Measurements from ENCODE around the gene PUM2. TPM values are rescaled to one million over a fixed set of nuclear protein-coding genes. Genes with fewer than 3 reads are reported as not detected.
"Not testable (repeated sequence)": the region's sequence is repeated elsewhere in the genome, so short reads cannot be mapped to it uniquely, and the experiment has no call there.

PUM2 gene
- total RNA-seq, 2 experiments from 2014 or later = 78.4 to 112 TPM

DNA sequence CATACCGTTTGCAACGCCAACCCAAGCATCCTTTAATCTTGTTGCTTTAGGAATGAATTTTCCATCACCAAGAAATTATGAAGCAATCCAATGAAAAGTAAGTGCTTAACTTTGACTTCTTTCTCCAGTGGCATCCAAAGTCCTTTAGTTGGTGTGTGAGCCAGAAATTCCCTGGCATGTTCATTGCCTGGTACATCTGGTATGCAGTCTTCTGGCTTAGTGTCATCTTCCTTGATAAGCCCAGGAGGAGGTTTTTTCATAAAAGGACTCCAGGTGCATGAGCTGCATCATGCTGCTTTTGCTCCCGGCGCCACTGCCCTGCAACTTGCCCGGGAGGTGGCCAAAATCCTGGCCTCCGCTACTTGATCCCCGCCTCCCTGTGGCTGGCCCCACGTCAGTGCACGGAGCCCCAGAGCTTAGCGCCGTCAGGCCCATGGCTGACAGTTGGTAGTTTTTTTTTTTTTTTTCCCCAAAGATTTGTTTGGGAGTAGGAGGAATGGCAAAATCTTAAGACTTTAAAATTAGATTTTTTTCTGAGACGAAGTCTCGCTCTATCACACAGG is 58.7 kb downstream of the PUM2 start:
- no peak for ATAC-seq
- CTCF ChIA-PET = interaction anchor here (0.6 to 4.8 kb wide), 5 partner anchors 9 to 350 kb away, joined by 3 to 20 read pairs (median 4); no protein-coding TSS in a partner anchor
- Mint-ChIP-seq H3K27me3 (no peaks in the 10 kb centered on the region), H3K9me3 (ENCODE audit: low read depth) (no peaks in the 10 kb centered on the region), H3K4me3 (no peak overlapping the region), H3K36me3 (ENCODE audit: low read depth) (peaks cover 25% of the 10 kb centered on the region), H3K27ac (no peak overlapping the region), H3K4me1 (peaks cover 11% of the 10 kb centered on the region)
- POLR2A ChIA-PET = no interaction called here
- no peak for DNase-seq
- intact Hi-C loops (cut with DNase I, micrococcal nuclease) = no loop called here

- Mint-ChIP-seq H3K27me3 (no peaks in the 10 kb centered on the region), H3K4me3 (no peak overlapping the region), H3K9me3 (ENCODE audit: low read depth) (no peaks in the 10 kb centered on the region), H3K27ac (peak overlapping the region; percentile 4), H3K4me1 (peaks cover 9% of the 10 kb centered on the region), H3K36me3 (ENCODE audit: low read depth) (peaks cover 20% of the 10 kb centered on the region)
- intact Hi-C loops (cut with DNase I, micrococcal nuclease) = no loop called here
- ChIA-PET CTCF (interaction anchor here (0.6 to 2.2 kb wide), 9 partner anchors 8 to 351 kb away, joined by 3 to 8 read pairs (median 3); no protein-coding TSS in a partner anchor), POLR2A (interaction anchor here (0.7 kb wide), 1 partner anchor 58 kb away, joined by 3 read pairs; no protein-coding TSS in a partner anchor)
- peak; percentile 46 for DNase-seq
- ATAC-seq = peak; percentile 88
Measured at GRCh38 chr2:20291106-20291564, 59.5 kb downstream of the PUM2 start.

DNA sequence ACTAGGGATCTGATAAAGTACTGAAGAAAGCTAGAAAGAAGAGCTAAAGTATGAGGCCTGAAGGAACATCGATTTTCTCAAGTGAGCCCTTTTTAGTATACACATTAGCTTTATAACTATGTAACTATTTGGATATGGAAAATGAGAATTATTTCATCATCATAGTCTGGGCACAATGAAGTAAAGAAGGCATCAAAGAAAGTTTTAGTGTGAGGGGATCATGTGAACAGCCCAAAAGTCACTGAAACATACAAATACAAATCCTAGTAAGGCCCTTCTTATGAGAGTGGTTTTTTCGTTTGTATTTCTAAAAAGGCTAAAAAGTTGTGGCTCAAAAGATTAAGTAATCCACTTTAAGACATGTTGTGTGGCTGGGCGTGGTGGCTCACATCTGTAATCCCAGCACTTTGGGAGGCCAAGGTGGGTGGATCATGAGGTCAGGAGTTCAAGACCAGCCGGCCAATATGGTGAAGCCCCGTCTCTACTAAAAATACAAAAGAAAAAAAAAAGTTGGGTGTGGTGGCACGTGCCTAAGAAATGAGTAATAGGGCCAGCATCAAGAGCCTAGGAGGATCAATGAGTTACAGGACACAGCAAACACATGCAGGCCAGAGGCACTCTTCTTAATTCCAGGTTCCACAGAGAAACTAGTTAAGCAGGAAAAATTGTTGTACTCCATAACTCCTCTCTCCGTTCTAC is 61.9 kb downstream of the PUM2 start:
- ChIA-PET POLR2A (no interaction called here), CTCF (interaction anchor here (0.6 to 1.0 kb wide), 3 partner anchors 9 to 40 kb away, joined by 3 read pairs; no protein-coding TSS in a partner anchor)
- peaks cover 14% of the 10 kb centered on the region for H3K36me3 Mint-ChIP-seq (ENCODE audit: low read depth)
- peaks cover 6% of the 10 kb centered on the region for H3K4me1 Mint-ChIP-seq
- intact Hi-C loops (cut with DNase I, micrococcal nuclease) = loop anchor here in 1 of 2 experiments (2.0 kb wide), 1 partner anchor 16 kb away; no protein-coding TSS in a partner anchor
- no peak overlapping the region for H3K4me3 Mint-ChIP-seq
- H3K27me3 Mint-ChIP-seq = no peaks in the 10 kb centered on the region
- DNase-seq = no peak
- H3K9me3 Mint-ChIP-seq (ENCODE audit: low read depth) = no peaks in the 10 kb centered on the region
- no peak for ATAC-seq
- H3K27ac Mint-ChIP-seq = no peak overlapping the region

- CTCF ChIA-PET = interaction anchor here (0.6 to 2.2 kb wide), 5 partner anchors 8 to 356 kb away, joined by 3 to 8 read pairs (median 3); no protein-coding TSS in a partner anchor
- intact Hi-C loops (cut with DNase I, micrococcal nuclease) = no loop called here
- H3K36me3 Mint-ChIP-seq (ENCODE audit: low read depth) = peaks cover 28% of the 10 kb centered on the region
- no peaks in the 10 kb centered on the region for H3K9me3 Mint-ChIP-seq (ENCODE audit: low read depth)
- no peak for ATAC-seq
- POLR2A ChIA-PET = interaction anchor here (0.7 kb wide), 1 partner anchor 288 kb away, joined by 3 read pairs; no protein-coding TSS in a partner anchor
- H3K4me3 Mint-ChIP-seq = no peak overlapping the region
- no peaks in the 10 kb centered on the region for H3K27me3 Mint-ChIP-seq
- H3K27ac Mint-ChIP-seq = peak overlapping the region; percentile 27
- H3K4me1 Mint-ChIP-seq = peaks cover 4% of the 10 kb centered on the region
- no peak for DNase-seq
Measured at GRCh38 chr2:20282916-20283592, 67.6 kb downstream of the PUM2 start.

DNA sequence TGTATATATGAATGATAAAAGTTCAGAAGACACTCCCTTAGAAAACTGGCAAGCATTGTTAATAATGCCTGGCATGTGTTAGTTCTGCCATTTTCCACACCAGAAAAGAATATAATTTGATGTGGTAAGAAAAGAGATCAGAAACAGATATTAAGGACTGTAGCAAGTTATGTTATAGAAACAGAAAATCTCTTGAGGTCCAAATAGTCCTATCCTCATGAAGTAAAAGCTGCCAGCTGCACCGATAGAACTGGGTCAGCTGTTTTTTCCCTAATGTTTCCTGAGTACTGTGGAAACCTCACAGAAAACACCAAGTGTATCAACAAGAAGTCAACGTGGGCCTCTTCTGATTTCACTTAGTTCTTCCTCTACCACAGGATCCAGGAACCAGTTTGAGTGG is 68.8 kb downstream of the PUM2 start:
- DNase-seq (no peak), ATAC-seq (no peak)
- peaks cover 32% of the 10 kb centered on the region for H3K36me3 Mint-ChIP-seq (ENCODE audit: low read depth)
- no peaks in the 10 kb centered on the region for H3K9me3 Mint-ChIP-seq (ENCODE audit: low read depth)
- ChIA-PET CTCF (interaction anchor here (1.1 to 2.2 kb wide), 4 partner anchors 10 to 42 kb away, joined by 3 to 8 read pairs (median 6); no protein-coding TSS in a partner anchor), POLR2A (no interaction called here)
- no peak overlapping the region for H3K27ac Mint-ChIP-seq
- intact Hi-C loops (cut with DNase I, micrococcal nuclease) = no loop called here
- H3K27me3 Mint-ChIP-seq = no peaks in the 10 kb centered on the region
- H3K4me1 Mint-ChIP-seq = peaks cover 4% of the 10 kb centered on the region
- H3K4me3 Mint-ChIP-seq = no peak overlapping the region

DNA sequence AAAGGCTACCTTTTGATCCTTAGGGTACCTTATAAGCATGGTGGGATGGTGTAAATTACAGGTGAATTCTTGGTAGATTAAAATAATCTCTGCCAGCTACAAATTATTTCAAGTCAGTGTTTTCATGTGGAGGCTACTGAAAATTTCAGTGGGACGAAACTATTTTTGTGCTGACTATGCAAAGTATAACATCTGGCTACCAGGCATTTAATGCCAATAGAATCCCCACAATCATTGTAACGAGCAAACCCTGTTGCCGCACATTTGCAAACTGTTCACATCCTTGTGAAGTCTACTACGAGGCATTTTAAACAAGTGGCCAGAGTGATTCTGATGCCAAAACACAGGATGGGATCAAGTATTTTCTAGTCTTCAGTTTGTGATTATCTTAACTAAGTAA is 77.6 kb downstream of the PUM2 start:
- Mint-ChIP-seq H3K27me3 (no peaks in the 10 kb centered on the region), H3K27ac (no peak overlapping the region), H3K36me3 (ENCODE audit: low read depth) (peaks cover 26% of the 10 kb centered on the region), H3K9me3 (ENCODE audit: low read depth) (no peaks in the 10 kb centered on the region), H3K4me3 (no peak overlapping the region), H3K4me1 (no peaks in the 10 kb centered on the region)
- ATAC-seq = no peak
- ChIA-PET CTCF (no interaction called here), POLR2A (no interaction called here)
- intact Hi-C loops (cut with DNase I, micrococcal nuclease) = loop anchor here in 1 of 2 experiments (2.0 kb wide), 1 partner anchor 16 kb away; no protein-coding TSS in a partner anchor
- DNase-seq = no peak

- ATAC-seq; CTCF ChIA-PET; H3K9me3 Mint-ChIP-seq (ENCODE audit: low read depth); H3K4me1 Mint-ChIP-seq; intact Hi-C loops (cut with DNase I, micrococcal nuclease); H3K4me3 Mint-ChIP-seq; DNase-seq; POLR2A ChIA-PET; H3K27ac Mint-ChIP-seq; H3K27me3 Mint-ChIP-seq: not testable (repeated sequence)
- H3K36me3 Mint-ChIP-seq (ENCODE audit: low read depth) = peaks cover 32% of the 10 kb centered on the region
Measured at GRCh38 chr2:20268317-20268716, 82.3 kb downstream of the PUM2 start.

DNA sequence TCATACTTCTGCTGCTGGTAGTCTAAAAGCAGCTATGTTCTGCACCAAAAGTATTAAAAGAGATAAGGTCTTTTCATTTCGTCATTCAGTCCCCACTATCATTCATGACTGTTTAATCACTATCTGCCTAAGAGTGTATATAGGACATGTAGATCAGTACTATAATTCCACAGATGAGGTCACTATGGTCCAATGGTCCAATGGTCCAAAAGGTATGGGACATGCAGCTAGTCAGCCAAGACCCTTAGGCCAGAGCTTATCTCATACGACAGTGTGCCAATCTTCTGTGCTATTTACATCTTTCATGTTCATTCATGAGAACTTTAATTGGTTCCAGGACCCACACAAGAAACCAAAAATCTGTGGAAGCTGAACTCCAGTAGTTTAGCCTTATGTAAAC is 83.1 kb downstream of the PUM2 start:
- Mint-ChIP-seq H3K27ac (no peak overlapping the region), H3K4me3 (no peak overlapping the region), H3K4me1 (peaks cover 2% of the 10 kb centered on the region), H3K36me3 (ENCODE audit: low read depth) (peaks cover 34% of the 10 kb centered on the region), H3K9me3 (ENCODE audit: low read depth) (no peaks in the 10 kb centered on the region), H3K27me3 (no peaks in the 10 kb centered on the region)
- intact Hi-C loops (cut with DNase I, micrococcal nuclease) = no loop called here
- no peak for ATAC-seq
- ChIA-PET CTCF (no interaction called here), POLR2A (interaction anchor here (0.6 kb wide), 1 partner anchor 34 kb away, joined by 3 read pairs; no protein-coding TSS in a partner anchor)
- DNase-seq = no peak

- ChIA-PET POLR2A (no interaction called here), CTCF (interaction anchor here (1.2 to 1.3 kb wide), 2 partner anchors 28 to 159 kb away, joined by 3 to 7 read pairs; no protein-coding TSS in a partner anchor)
- no peaks in the 10 kb centered on the region for H3K9me3 Mint-ChIP-seq (ENCODE audit: low read depth)
- peaks cover 2% of the 10 kb centered on the region for H3K4me1 Mint-ChIP-seq
- no peaks in the 10 kb centered on the region for H3K27me3 Mint-ChIP-seq
- peak overlapping the region; percentile 7 for H3K27ac Mint-ChIP-seq
- DNase-seq = no peak
- no peak for ATAC-seq
- H3K36me3 Mint-ChIP-seq (ENCODE audit: low read depth) = peaks cover 29% of the 10 kb centered on the region
- no peak overlapping the region for H3K4me3 Mint-ChIP-seq
- intact Hi-C loops (cut with DNase I, micrococcal nuclease) = no loop called here
Measured at GRCh38 chr2:20264629-20265028, 86.0 kb downstream of the PUM2 start.

GRCh38 chr2:20257411-20257810 is 93.2 kb downstream of the PUM2 start:
- ChIA-PET POLR2A (no interaction called here), CTCF (no interaction called here)
- no peaks in the 10 kb centered on the region for H3K9me3 Mint-ChIP-seq (ENCODE audit: low read depth)
- H3K4me3 Mint-ChIP-seq = no peak overlapping the region
- H3K27me3 Mint-ChIP-seq = no peaks in the 10 kb centered on the region
- H3K36me3 Mint-ChIP-seq (ENCODE audit: low read depth) = peaks cover 45% of the 10 kb centered on the region
- DNase-seq = no peak
- no peaks in the 10 kb centered on the region for H3K4me1 Mint-ChIP-seq
- H3K27ac Mint-ChIP-seq = no peak overlapping the region
- no peak for ATAC-seq
- intact Hi-C loops (cut with DNase I, micrococcal nuclease) = no loop called here

DNA sequence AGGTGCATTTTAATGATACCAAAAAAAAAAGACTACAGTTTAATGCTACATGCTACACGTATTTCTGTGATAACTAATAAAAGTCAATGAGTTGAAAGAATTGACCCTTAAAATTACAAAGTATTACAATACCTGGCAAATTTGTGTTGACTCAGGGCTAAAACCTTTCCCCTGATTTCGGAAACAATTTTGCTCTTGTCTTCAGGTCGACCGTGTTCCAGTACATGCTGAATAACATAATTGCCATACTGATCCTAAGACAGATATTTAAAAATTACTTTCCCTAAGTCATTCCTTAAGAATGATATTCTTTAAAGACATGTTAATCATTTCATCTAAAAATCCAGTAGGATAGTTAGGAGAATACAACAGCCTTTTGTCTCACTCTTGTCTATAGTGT is 95.9 kb downstream of the PUM2 start:
- no peak for ATAC-seq
- H3K36me3 Mint-ChIP-seq (ENCODE audit: low read depth) = peaks cover 59% of the 10 kb centered on the region
- POLR2A ChIA-PET = no interaction called here
- no peaks in the 10 kb centered on the region for H3K9me3 Mint-ChIP-seq (ENCODE audit: low read depth)
- no peak overlapping the region for H3K27ac Mint-ChIP-seq
- H3K4me1 Mint-ChIP-seq = no peaks in the 10 kb centered on the region
- H3K4me3 Mint-ChIP-seq = no peak overlapping the region
- H3K27me3 Mint-ChIP-seq = no peaks in the 10 kb centered on the region
- DNase-seq = no peak
- CTCF ChIA-PET = no interaction called here
- intact Hi-C loops (cut with DNase I, micrococcal nuclease) = no loop called here
